ENCODE measurements around the gene MDM4. TPM values are rescaled to one million over a fixed set of nuclear protein-coding genes. Genes with fewer than 3 reads are reported as not detected.
"Not testable (repeated sequence)": the region's sequence is repeated elsewhere in the genome, so short reads cannot be mapped to it uniquely, and the experiment has no call there.

The MDM4 gene
- total RNA-seq, 1 donor from 2014 or later, result 79.1 TPM

DNA sequence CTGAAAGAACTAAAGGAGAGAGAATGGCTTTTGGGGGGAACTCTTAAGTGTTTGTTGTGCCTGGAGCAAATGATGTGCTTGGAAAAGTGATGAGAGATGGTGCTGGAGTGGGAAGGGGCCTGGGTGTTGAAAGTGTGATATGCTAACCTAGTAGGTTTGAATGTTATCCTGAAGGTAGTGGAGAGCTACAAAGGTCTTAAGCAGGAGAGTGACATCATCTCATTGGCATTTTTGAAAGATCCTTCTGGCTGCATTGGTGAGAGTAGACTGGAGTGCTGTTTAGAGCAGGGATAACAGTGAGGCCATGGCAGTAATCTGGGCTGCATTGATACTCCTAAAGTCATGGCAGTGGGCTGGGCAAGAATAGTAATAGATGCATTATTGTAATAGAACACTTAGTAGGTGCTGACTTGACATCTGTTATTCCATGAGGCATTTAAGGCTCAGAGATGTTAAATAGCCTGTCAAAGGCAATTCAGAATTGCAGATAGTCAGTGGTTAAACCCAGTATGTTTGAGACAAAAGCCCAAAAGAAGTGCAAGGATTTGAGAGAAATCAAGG is 44.5 kb downstream of the MDM4 start:
- Mint-ChIP-seq H3K27ac (no peak overlapping the region), H3K4me3 (ENCODE audit: low read depth) (no peak overlapping the region), H3K9me3 (no peaks in the 10 kb centered on the region), H3K27me3 (ENCODE audit: low read depth) (no peaks in the 10 kb centered on the region), H3K4me1 (ENCODE audit: low read depth) (peaks cover 50% of the 10 kb centered on the region), H3K36me3 (ENCODE audit: low read depth) (peaks cover 59% of the 10 kb centered on the region)
- intact Hi-C loops (cut with micrococcal nuclease), result loop anchor here (5.0 kb wide), 1 partner anchor 43 kb away; the partner anchor contains the start of gene MDM4
- no peak for DNase-seq (ENCODE audit: low spot score)

DNA sequence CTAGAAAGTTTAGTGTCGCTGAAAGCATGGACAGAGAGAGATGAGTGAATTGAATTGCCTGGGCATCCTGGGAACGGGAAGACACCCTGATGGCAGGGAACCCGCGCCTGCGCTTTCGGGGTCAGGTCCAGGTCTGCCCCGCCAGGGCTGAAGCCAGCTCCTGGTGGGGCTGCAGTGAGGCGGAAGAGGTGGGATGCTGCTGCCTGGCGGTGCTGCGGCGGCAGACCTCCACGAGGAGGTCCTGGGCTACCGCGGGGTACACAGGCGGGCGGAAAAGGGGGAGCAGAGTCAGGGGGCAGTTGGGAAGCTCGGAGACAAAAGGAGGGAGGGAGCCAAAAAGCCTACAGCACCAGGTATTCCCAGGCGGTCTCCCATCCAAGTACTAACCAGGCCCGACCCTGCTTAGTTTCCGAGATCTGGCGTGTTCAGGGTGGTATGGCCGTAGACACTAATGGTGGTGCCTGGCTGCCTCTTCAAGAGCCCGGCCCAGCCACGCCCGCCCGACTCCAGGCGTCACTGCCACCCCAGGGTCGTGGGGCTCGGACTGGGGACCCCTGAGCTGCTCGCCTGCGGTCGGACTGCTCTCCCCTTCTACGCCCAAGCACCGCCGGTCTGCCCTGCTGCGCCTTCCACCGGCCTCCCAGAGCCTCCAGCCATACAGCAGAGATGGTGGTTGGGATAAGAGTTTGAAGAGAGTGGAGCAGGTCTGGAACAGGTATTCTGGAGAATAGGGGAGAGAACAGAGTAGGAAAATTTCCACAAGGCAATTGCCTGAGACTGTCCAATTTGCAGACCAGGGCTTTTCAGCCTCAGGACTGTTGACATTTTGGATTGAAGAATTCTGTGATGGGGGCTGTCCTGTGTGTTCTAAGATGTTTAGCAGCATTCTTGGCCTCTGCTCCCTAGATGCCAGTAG is 46.1 kb downstream of the MDM4 start:
- peak overlapping the region; percentile 4 for H3K27ac Mint-ChIP-seq
- H3K36me3 Mint-ChIP-seq (ENCODE audit: low read depth), result peaks cover 48% of the 10 kb centered on the region
- no peaks in the 10 kb centered on the region for H3K27me3 Mint-ChIP-seq (ENCODE audit: low read depth)
- no peak overlapping the region for H3K4me3 Mint-ChIP-seq (ENCODE audit: low read depth)
- no peak for DNase-seq (ENCODE audit: low spot score)
- intact Hi-C loops (cut with micrococcal nuclease), result loop anchor here (5.0 kb wide), 1 partner anchor 45 kb away; the partner anchor contains the start of gene MDM4
- peaks cover 53% of the 10 kb centered on the region for H3K4me1 Mint-ChIP-seq (ENCODE audit: low read depth)
- H3K9me3 Mint-ChIP-seq, result no peaks in the 10 kb centered on the region

DNA sequence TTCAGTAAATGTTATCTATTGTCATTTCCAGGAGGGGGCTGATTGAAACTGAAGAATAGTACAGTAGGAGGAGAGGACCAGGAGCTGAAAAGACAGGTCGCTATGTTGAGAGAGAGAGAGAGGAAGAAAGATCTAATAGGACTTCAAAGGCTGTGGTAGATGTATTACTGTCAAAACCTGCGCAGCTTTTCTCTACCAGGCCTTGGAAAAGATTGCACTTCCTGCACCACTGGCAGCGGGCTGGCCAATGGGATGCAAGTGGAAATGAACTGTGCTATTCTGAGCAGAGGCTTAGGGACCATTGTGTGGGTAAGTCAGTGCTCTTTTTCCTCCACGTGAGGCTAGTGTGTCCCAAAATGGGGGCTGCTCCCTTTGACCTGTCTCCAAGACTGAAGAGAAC is 47.1 kb downstream of the MDM4 start:
- Mint-ChIP-seq H3K27ac (peak overlapping the region; percentile 71), H3K27me3 (ENCODE audit: low read depth) (no peaks in the 10 kb centered on the region), H3K9me3 (no peaks in the 10 kb centered on the region), H3K4me1 (ENCODE audit: low read depth) (peaks cover 59% of the 10 kb centered on the region), H3K4me3 (ENCODE audit: low read depth) (no peak overlapping the region), H3K36me3 (ENCODE audit: low read depth) (peaks cover 55% of the 10 kb centered on the region)
- intact Hi-C loops (cut with micrococcal nuclease), result loop anchor here (5.0 kb wide), 1 partner anchor 46 kb away; the partner anchor contains the start of gene MDM4
- no peak for DNase-seq (ENCODE audit: low spot score)

DNA sequence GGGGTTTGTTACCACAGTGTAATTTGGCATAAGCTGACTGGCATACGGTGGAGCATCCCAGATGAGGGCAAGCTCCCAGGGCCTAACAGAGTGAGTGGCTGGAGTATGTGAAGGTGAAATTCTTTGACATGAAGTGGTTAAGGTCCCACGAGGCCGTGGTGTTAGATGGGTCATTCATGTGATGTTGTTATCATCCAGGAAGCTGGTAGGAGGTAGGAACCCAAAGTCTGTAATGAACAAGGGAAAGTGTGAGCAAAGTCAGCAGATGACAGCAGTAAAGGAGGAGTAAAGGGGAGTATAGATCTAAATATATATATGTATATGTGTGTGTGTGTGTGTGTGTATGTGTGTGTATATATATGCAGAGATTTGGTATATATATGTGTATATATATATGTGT is 47.6 kb downstream of the MDM4 start:
- peak overlapping the region; percentile 60 for H3K27ac Mint-ChIP-seq
- H3K27me3 Mint-ChIP-seq (ENCODE audit: low read depth), result no peaks in the 10 kb centered on the region
- H3K9me3 Mint-ChIP-seq, result no peaks in the 10 kb centered on the region
- H3K4me3 Mint-ChIP-seq (ENCODE audit: low read depth), result no peak overlapping the region
- intact Hi-C loops (cut with micrococcal nuclease), result loop anchor here (2.0 to 5.0 kb wide), 2 partner anchors 15 to 46 kb away; partner anchors contain the start of gene MDM4
- H3K36me3 Mint-ChIP-seq (ENCODE audit: low read depth), result peaks cover 56% of the 10 kb centered on the region
- H3K4me1 Mint-ChIP-seq (ENCODE audit: low read depth), result peaks cover 59% of the 10 kb centered on the region
- no peak for DNase-seq (ENCODE audit: low spot score)

DNA sequence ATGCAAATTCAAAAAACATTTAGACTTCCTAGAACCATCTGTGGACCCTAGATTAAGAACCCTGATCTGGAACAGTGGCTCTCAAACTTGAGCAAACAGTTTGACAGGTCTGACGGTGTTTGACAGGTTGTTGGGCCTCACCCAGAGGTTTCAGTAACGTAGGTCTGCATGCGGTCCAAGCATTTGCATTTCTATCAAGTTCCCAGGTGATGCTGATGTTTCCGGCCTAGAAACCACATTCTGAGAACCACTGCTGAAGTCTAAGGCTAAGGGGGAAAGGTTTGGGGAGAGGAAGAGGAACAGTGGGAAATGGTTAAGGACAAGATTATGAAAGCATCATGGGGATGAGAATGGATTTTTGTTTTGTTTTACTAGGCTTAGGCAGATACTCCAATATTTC is 48.6 kb downstream of the MDM4 start:
- H3K36me3 Mint-ChIP-seq (ENCODE audit: low read depth), result peaks cover 57% of the 10 kb centered on the region
- DNase-seq (ENCODE audit: low spot score), result no peak
- H3K9me3 Mint-ChIP-seq, result no peaks in the 10 kb centered on the region
- peaks cover 59% of the 10 kb centered on the region for H3K4me1 Mint-ChIP-seq (ENCODE audit: low read depth)
- no peak overlapping the region for H3K4me3 Mint-ChIP-seq (ENCODE audit: low read depth)
- H3K27me3 Mint-ChIP-seq (ENCODE audit: low read depth), result no peaks in the 10 kb centered on the region
- peak overlapping the region; percentile 44 for H3K27ac Mint-ChIP-seq
- intact Hi-C loops (cut with micrococcal nuclease), result loop anchor here (1.0 to 5.0 kb wide), 4 partner anchors 14 to 242 kb away; partner anchors contain the start of gene MDM4

- Mint-ChIP-seq H3K4me3 (ENCODE audit: low read depth) (no peak overlapping the region), H3K27ac (peak overlapping the region; percentile 79), H3K9me3 (no peaks in the 10 kb centered on the region), H3K27me3 (ENCODE audit: low read depth) (no peaks in the 10 kb centered on the region), H3K4me1 (ENCODE audit: low read depth) (peaks cover 51% of the 10 kb centered on the region), H3K36me3 (ENCODE audit: low read depth) (peaks cover 54% of the 10 kb centered on the region)
- peak; percentile 60 for DNase-seq (ENCODE audit: low spot score)
- intact Hi-C loops (cut with micrococcal nuclease), result loop anchor here (1.0 to 2.0 kb wide), 3 partner anchors 13 to 241 kb away; no protein-coding TSS in a partner anchor
Measured at GRCh38 chr1:204565617-204566582, 49.7 kb downstream of the MDM4 start.

GRCh38 chr1:204566583-204566955 is 50.4 kb downstream of the MDM4 start:
- Mint-ChIP-seq H3K4me1 (ENCODE audit: low read depth) (peaks cover 48% of the 10 kb centered on the region), H3K36me3 (ENCODE audit: low read depth) (peaks cover 56% of the 10 kb centered on the region), H3K9me3 (no peaks in the 10 kb centered on the region), H3K27me3 (ENCODE audit: low read depth) (no peaks in the 10 kb centered on the region), H3K27ac (no peak overlapping the region), H3K4me3 (ENCODE audit: low read depth) (no peak overlapping the region)
- no peak for DNase-seq (ENCODE audit: low spot score)
- intact Hi-C loops (cut with micrococcal nuclease), result no loop called here

- peaks cover 45% of the 10 kb centered on the region for H3K4me1 Mint-ChIP-seq (ENCODE audit: low read depth)
Measured at GRCh38 chr1:204567071-204567470, 50.9 kb downstream of the MDM4 start.

GRCh38 chr1:204568576-204569315 is 52.5 kb downstream of the MDM4 start:
- Mint-ChIP-seq H3K27me3 (ENCODE audit: low read depth) (no peaks in the 10 kb centered on the region), H3K36me3 (ENCODE audit: low read depth) (peaks cover 49% of the 10 kb centered on the region), H3K9me3 (no peaks in the 10 kb centered on the region), H3K27ac (no peak overlapping the region), H3K4me3 (ENCODE audit: low read depth) (no peak overlapping the region), H3K4me1 (ENCODE audit: low read depth) (peaks cover 32% of the 10 kb centered on the region)
- intact Hi-C loops (cut with micrococcal nuclease), result no loop called here
- no peak for DNase-seq (ENCODE audit: low spot score)

More at GRCh38 chr1:204567071-204567470, 50.9 kb downstream of the MDM4 start:
- no peaks in the 10 kb centered on the region for H3K27me3 Mint-ChIP-seq (ENCODE audit: low read depth)
- H3K27ac Mint-ChIP-seq, result peak overlapping the region; percentile 34
- no peaks in the 10 kb centered on the region for H3K9me3 Mint-ChIP-seq
- no peak overlapping the region for H3K4me3 Mint-ChIP-seq (ENCODE audit: low read depth)
- peaks cover 52% of the 10 kb centered on the region for H3K36me3 Mint-ChIP-seq (ENCODE audit: low read depth)
- no peak for DNase-seq (ENCODE audit: low spot score)
- intact Hi-C loops (cut with micrococcal nuclease), result no loop called here

DNA sequence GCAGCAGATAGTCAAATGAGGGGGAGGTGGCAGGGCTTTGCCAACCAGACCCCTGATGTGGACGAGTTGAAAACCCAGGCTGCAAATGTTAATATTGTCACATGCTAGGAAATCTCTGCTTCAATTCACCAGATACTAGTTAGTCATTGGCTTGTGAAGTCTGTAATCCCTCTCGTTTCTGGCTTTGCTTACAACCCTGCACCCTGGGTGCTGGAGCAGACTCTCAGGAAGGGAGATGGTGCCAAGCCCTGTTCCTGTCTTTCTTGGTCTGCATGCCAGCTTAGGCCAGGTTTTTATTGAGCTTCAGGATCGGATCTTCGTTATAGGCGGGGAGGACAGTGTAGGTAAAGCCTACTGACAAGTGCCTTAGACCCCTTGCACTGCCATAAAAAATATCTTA is 53.3 kb downstream of the MDM4 start:
- Mint-ChIP-seq H3K4me1 (ENCODE audit: low read depth) (peaks cover 28% of the 10 kb centered on the region), H3K27me3 (ENCODE audit: low read depth) (no peaks in the 10 kb centered on the region), H3K27ac (no peak overlapping the region), H3K9me3 (no peaks in the 10 kb centered on the region), H3K36me3 (ENCODE audit: low read depth) (peaks cover 45% of the 10 kb centered on the region), H3K4me3 (ENCODE audit: low read depth) (no peak overlapping the region)
- intact Hi-C loops (cut with micrococcal nuclease), result no loop called here
- DNase-seq (ENCODE audit: low spot score), result no peak

DNA sequence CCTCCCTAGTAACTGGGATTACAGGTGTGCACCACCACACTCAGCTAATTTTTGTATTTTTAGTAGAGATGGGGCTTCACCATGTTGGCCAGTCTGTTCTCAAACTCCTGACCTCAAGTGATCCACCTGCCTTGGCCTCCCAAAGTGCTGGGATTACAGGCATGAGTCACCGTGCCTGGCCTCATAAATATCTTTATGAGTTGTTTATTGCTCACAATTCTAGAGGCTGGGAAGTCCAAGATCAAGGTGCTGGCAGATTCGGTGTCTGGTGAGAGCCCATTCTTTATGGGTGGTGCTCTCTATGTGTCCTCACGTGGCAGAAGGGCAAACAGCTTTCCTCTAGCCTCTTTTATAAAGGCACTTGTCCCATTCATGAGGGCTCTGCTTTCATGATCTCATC is 53.8 kb downstream of the MDM4 start:
- Mint-ChIP-seq H3K36me3 (ENCODE audit: low read depth) (peaks cover 42% of the 10 kb centered on the region), H3K4me1 (ENCODE audit: low read depth) (peaks cover 25% of the 10 kb centered on the region)
- DNase-seq (ENCODE audit: low spot score); H3K27ac Mint-ChIP-seq; H3K4me3 Mint-ChIP-seq (ENCODE audit: low read depth); intact Hi-C loops (cut with micrococcal nuclease); H3K27me3 Mint-ChIP-seq (ENCODE audit: low read depth); H3K9me3 Mint-ChIP-seq: not testable (repeated sequence)

GRCh38 chr1:204571128-204571527 is 54.9 kb downstream of the MDM4 start:
- H3K4me3 Mint-ChIP-seq (ENCODE audit: low read depth), result no peak overlapping the region
- no peak overlapping the region for H3K27ac Mint-ChIP-seq
- H3K4me1 Mint-ChIP-seq (ENCODE audit: low read depth), result peaks cover 16% of the 10 kb centered on the region
- no peaks in the 10 kb centered on the region for H3K27me3 Mint-ChIP-seq (ENCODE audit: low read depth)
- intact Hi-C loops (cut with micrococcal nuclease), result no loop called here
- H3K36me3 Mint-ChIP-seq (ENCODE audit: low read depth), result peaks cover 38% of the 10 kb centered on the region
- no peak for DNase-seq (ENCODE audit: low spot score)
- no peaks in the 10 kb centered on the region for H3K9me3 Mint-ChIP-seq

Measured in activated T-helper 2 cell treated with anti-CD3 and anti-CD28 coated beads, Interferon-gamma antibody, Interleukin-2, Interleukin-4, amounts not matched to agents 10 μg/mL and 5 μg/mL and 100 μg/mL, durations not matched to agents 14 hours and 24 hours and 36 hours (primary cell).